HEK293 (cell line): ENCODE results near the gene FYB1.

Experiments
- CTCF ChIA-PET: fragments of 350-600 bp; formaldehyde crosslinking; extraction: SDS; loops from one replicate; lab custom pipeline; 2021; ENCODE audit warnings: antibody characterized with exemption; lab: Yijun Ruan, JAX
- POLR2A ChIA-PET: fragments of 300-600 bp; formaldehyde crosslinking; extraction: SDS; loops from one replicate; lab custom pipeline; 2020; ENCODE audit warnings: antibody characterized with exemption, inconsistent platforms; lab: Yijun Ruan, JAX
- H3K27ac ChIP-seq: fragments of 200-500 bp; sonication (Bioruptor generic); 2 replicates; pipeline ENCODE4 v1.5.1; 2014; ENCODE audit warnings: low read depth, low read length, control low read depth, inconsistent platforms; ENCODE audit errors: extremely low read depth
- H3K36me3 ChIP-seq, 2 experiments: fragments of 200-500 bp in 1 of 2; sonication (Bioruptor generic) in 1 of 2; 1 replicate in 1 of 2; 2 replicates in 1 of 2; pipeline ENCODE4 v1.5.1; 2014 to 2017; ENCODE audit warnings: inconsistent platforms in 2 of 2, low read length in 2 of 2; ENCODE audit not compliant: control insufficient read depth in 2 of 2, insufficient read depth in 1 of 2
- H3K4me1 ChIP-seq: fragments of 200-500 bp; sonication (Bioruptor generic); 2 replicates; pipeline ENCODE4 v1.5.1; 2014; ENCODE audit warnings: mild to moderate bottlenecking, low read length, inconsistent platforms; ENCODE audit not compliant: control insufficient read depth, insufficient read depth
- H3K4me3 ChIP-seq: 2 replicates; pipeline ENCODE4 v1.5.1; 2011; ENCODE audit warnings: low read depth, mild to moderate bottlenecking, control low read depth, low read length, moderate library complexity
- H3K9me3 ChIP-seq: fragments of 200-500 bp; sonication (Bioruptor generic); 2 replicates; pipeline ENCODE4 v1.5.1; 2014; ENCODE audit warnings: low read depth, low read length, inconsistent platforms; ENCODE audit not compliant: control insufficient read depth, insufficient read depth
- EGR2 ChIP-seq: fragments of 450-650 bp; formaldehyde crosslinking; IDR thresholded peaks from 2 replicates; pipeline ENCODE4 v1.5.1; 2016; ENCODE audit warnings: low read depth, missing biosample characterization, missing genetic modification characterization
- GLI2 ChIP-seq: fragments of 450-650 bp; formaldehyde crosslinking; IDR thresholded peaks from 2 replicates; pipeline ENCODE4; 2017; ENCODE audit warnings: missing biosample characterization, missing genetic modification characterization, low read depth, borderline replicate concordance
- SP3 ChIP-seq: fragments of 450-650 bp; formaldehyde crosslinking; IDR thresholded peaks from 2 replicates; pipeline ENCODE4 v1.5.1; 2016; ENCODE audit warnings: missing biosample characterization, missing genetic modification characterization
- ZBTB8A ChIP-seq: fragments of 450-650 bp; formaldehyde crosslinking; IDR thresholded peaks from 2 replicates; pipeline ENCODE4 v1.5.1; 2016; ENCODE audit warnings: missing biosample characterization, missing genetic modification characterization
- ZNF155 ChIP-seq: fragments of 450-650 bp; formaldehyde crosslinking; IDR thresholded peaks from 2 replicates; pipeline ENCODE4 v1.5.1; 2016; ENCODE audit warnings: missing biosample characterization, missing genetic modification characterization
- ZNF239 ChIP-seq: fragments of 450-650 bp; formaldehyde crosslinking; IDR thresholded peaks from 2 replicates; pipeline ENCODE4 v1.5.1; 2016; ENCODE audit warnings: missing biosample characterization, missing genetic modification characterization
- ZNF629 ChIP-seq: fragments of 450-650 bp; formaldehyde crosslinking; IDR thresholded peaks from 2 replicates; pipeline ENCODE4 v1.5.1; 2017; ENCODE audit warnings: missing biosample characterization, missing genetic modification characterization
- ZNF660 ChIP-seq: fragments of 450-650 bp; IDR thresholded peaks from 2 replicates; pipeline ENCODE4 v1.5.1; 2018; ENCODE audit warnings: missing biosample characterization, mild to moderate bottlenecking, missing genetic modification characterization
- TF ChIP-seq, protein P1 (sequence below): fragments of 450-650 bp; formaldehyde crosslinking; IDR thresholded peaks from 2 replicates; pipeline ENCODE4 v1.5.1; 2017; ENCODE audit warnings: missing biosample characterization, missing genetic modification characterization
- TF ChIP-seq, protein P2 (sequence below): fragments of 450-650 bp; formaldehyde crosslinking; IDR thresholded peaks from 2 replicates; pipeline ENCODE4 v1.5.1; 2016; ENCODE audit warnings: missing biosample characterization, missing genetic modification characterization
- TF ChIP-seq, protein P3 (sequence below): fragments of 450-650 bp; IDR thresholded peaks from 2 replicates; pipeline ENCODE4 v1.5.1; 2018; ENCODE audit warnings: missing biosample characterization, mild to moderate bottlenecking, missing genetic modification characterization
- TF ChIP-seq, protein P4 (sequence below): fragments of 450-650 bp; formaldehyde crosslinking; IDR thresholded peaks from 2 replicates; pipeline ENCODE4 v1.5.1; 2016; ENCODE audit warnings: missing biosample characterization, missing genetic modification characterization
- TF ChIP-seq, protein P5 (sequence below): sonication (generic); formaldehyde crosslinking; IDR thresholded peaks from 2 replicates; pipeline ENCODE4 v1.8.1; 2022; ENCODE audit warnings: mild to moderate bottlenecking, moderate library complexity, missing genetic modification reagents
- TF ChIP-seq, protein P6 (sequence below): fragments of 450-650 bp; formaldehyde crosslinking; IDR thresholded peaks from 2 replicates; pipeline ENCODE4 v1.5.1; 2016; ENCODE audit warnings: missing biosample characterization, missing genetic modification characterization, borderline replicate concordance
- TF ChIP-seq, protein P7 (sequence below): fragments of 450-650 bp; formaldehyde crosslinking; IDR thresholded peaks from 2 replicates; pipeline ENCODE4 v1.5.1; 2016; ENCODE audit warnings: missing biosample characterization, missing genetic modification characterization

FYB1 gene

DNA sequence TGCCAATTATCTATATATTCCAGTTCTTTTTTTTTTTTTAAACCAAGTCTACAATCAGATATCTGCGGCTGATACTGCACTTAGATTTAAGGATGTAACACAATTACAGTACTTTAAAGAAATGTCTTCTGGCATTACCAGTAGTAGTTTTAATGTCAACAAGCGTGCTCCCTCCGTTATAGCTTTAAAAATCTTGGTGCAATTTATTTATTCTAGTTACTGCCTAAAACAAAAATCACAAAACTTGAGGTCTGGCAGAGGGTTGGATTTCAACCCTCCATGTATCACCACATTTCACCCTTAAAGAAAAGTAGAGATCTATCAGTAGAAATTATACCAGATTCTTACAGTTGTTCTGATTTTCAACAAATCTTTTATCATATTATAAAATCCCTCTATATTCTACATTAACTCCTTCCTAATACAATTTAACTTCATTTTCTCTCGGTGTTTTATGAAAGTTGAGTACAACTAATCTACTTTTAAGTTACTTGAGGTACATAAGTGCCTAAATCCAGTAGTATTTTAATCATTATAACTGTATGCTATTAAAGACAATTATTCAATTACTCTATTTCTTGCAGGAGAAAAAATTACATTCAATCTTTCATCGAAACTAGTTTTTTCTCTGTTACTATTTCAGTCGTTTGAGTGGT lies 143.1 kb downstream of the FYB1 start:
- Histone ChIP-seq H3K4me1 (peaks cover 18% of the 10 kb centered on the region; the same call in 1 of the 2 replicates), H3K27ac (no peak overlapping the region), H3K36me3 (no peaks in the 10 kb centered on the region; a peak in 1 of 3 replicates), H3K9me3 (no peaks in the 10 kb centered on the region), H3K4me3 (no peak overlapping the region)
- CTCF ChIA-PET = interaction anchor here (0.6 to 1.7 kb wide), 3 partner anchors 14 to 155 kb away, joined by 3 to 5 read pairs (median 5); no protein-coding TSS in a partner anchor
- TF ChIP-seq, protein P1, sequence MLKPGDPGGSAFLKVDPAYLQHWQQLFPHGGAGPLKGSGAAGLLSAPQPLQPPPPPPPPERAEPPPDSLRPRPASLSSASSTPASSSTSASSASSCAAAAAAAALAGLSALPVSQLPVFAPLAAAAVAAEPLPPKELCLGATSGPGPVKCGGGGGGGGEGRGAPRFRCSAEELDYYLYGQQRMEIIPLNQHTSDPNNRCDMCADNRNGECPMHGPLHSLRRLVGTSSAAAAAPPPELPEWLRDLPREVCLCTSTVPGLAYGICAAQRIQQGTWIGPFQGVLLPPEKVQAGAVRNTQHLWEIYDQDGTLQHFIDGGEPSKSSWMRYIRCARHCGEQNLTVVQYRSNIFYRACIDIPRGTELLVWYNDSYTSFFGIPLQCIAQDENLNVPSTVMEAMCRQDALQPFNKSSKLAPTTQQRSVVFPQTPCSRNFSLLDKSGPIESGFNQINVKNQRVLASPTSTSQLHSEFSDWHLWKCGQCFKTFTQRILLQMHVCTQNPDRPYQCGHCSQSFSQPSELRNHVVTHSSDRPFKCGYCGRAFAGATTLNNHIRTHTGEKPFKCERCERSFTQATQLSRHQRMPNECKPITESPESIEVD (tag by site-specific recombination) = peak; percentile 80
- TF ChIP-seq, protein P2, sequence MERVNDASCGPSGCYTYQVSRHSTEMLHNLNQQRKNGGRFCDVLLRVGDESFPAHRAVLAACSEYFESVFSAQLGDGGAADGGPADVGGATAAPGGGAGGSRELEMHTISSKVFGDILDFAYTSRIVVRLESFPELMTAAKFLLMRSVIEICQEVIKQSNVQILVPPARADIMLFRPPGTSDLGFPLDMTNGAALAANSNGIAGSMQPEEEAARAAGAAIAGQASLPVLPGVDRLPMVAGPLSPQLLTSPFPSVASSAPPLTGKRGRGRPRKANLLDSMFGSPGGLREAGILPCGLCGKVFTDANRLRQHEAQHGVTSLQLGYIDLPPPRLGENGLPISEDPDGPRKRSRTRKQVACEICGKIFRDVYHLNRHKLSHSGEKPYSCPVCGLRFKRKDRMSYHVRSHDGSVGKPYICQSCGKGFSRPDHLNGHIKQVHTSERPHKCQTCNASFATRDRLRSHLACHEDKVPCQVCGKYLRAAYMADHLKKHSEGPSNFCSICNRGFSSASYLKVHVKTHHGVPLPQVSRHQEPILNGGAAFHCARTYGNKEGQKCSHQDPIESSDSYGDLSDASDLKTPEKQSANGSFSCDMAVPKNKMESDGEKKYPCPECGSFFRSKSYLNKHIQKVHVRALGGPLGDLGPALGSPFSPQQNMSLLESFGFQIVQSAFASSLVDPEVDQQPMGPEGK = no peak
- TF ChIP-seq ZNF629 = no peak
- POLR2A ChIA-PET = no interaction called here

DNA sequence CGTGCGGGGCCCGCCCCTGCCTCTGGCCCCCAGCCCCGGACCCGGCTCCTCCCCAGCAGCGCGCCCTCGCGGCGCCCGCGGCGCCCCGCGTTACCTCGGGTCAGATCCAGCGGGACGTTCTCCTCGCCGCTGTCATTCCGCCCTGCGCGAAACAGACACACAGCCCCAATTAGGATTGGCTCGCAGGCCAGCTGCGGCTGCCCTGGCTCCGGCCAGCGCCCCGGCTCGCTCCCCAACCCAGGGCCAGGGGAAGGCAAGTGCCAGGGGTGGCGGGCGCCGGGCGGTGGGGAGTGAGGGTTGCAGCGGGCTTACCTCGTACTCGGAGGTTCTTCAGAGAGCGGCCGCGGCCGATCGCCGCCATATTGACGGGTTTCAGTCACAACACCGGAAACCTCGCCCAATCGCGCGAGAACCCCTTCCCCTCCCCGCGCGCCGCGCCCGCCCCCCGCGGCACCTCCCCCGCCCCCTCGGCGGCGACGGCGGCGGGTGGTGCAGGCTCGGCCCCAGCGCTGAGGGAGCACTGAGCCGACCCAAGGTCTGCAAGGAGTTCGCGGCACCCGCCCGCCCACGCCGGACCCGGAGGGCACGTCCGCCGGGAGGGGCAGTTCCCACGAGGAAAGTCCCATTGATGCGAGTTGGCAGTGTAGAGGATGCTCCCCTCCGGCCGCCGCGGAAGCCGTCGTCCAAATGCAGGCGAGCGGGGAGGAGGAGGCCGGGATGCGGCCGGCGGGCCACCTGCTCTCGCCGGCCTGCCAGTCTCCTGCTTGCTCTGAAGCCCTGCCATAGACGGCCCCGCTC lies 145.1 kb downstream of the FYB1 start, which contains the start of gene RICTOR:
RICTOR (minus strand) TSS at position 383 of the 798 bp plus-strand sequence; CDS start at position 361, 22 bp downstream.
- POLR2A ChIA-PET = no interaction called here
- TF ChIP-seq GLI2 (tag by site-specific recombination) = no peak
- peak; percentile 52 for TF ChIP-seq SP3 (tag by site-specific recombination)
- no peak; the same call in 1 of the 2 replicates for TF ChIP-seq ZNF660 (tag by site-specific recombination)
- TF ChIP-seq, protein P3, sequence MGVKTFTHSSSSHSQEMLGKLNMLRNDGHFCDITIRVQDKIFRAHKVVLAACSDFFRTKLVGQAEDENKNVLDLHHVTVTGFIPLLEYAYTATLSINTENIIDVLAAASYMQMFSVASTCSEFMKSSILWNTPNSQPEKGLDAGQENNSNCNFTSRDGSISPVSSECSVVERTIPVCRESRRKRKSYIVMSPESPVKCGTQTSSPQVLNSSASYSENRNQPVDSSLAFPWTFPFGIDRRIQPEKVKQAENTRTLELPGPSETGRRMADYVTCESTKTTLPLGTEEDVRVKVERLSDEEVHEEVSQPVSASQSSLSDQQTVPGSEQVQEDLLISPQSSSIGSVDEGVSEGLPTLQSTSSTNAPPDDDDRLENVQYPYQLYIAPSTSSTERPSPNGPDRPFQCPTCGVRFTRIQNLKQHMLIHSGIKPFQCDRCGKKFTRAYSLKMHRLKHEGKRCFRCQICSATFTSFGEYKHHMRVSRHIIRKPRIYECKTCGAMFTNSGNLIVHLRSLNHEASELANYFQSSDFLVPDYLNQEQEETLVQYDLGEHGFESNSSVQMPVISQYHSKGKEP (tag by site-specific recombination) = 0 out of 2 replicates have a peak, but pooled peaks have one; percentile 25
- TF ChIP-seq, protein P4, sequence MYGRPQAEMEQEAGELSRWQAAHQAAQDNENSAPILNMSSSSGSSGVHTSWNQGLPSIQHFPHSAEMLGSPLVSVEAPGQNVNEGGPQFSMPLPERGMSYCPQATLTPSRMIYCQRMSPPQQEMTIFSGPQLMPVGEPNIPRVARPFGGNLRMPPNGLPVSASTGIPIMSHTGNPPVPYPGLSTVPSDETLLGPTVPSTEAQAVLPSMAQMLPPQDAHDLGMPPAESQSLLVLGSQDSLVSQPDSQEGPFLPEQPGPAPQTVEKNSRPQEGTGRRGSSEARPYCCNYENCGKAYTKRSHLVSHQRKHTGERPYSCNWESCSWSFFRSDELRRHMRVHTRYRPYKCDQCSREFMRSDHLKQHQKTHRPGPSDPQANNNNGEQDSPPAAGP (tag by site-specific recombination) = peak; percentile 8; the same call in 1 of the 2 replicates
- TF ChIP-seq, protein P2 = peak; percentile 95
- peak; percentile 74 for TF ChIP-seq EGR2
- TF ChIP-seq, protein P5, sequence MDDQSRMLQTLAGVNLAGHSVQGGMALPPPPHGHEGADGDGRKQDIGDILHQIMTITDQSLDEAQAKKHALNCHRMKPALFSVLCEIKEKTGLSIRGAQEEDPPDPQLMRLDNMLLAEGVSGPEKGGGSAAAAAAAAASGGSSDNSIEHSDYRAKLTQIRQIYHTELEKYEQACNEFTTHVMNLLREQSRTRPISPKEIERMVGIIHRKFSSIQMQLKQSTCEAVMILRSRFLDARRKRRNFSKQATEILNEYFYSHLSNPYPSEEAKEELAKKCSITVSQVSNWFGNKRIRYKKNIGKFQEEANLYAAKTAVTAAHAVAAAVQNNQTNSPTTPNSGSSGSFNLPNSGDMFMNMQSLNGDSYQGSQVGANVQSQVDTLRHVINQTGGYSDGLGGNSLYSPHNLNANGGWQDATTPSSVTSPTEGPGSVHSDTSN (CRISPR knock-in tag) = 0 out of 2 replicates have a peak, but pooled peaks have one; percentile 62
- TF ChIP-seq, protein P6, sequence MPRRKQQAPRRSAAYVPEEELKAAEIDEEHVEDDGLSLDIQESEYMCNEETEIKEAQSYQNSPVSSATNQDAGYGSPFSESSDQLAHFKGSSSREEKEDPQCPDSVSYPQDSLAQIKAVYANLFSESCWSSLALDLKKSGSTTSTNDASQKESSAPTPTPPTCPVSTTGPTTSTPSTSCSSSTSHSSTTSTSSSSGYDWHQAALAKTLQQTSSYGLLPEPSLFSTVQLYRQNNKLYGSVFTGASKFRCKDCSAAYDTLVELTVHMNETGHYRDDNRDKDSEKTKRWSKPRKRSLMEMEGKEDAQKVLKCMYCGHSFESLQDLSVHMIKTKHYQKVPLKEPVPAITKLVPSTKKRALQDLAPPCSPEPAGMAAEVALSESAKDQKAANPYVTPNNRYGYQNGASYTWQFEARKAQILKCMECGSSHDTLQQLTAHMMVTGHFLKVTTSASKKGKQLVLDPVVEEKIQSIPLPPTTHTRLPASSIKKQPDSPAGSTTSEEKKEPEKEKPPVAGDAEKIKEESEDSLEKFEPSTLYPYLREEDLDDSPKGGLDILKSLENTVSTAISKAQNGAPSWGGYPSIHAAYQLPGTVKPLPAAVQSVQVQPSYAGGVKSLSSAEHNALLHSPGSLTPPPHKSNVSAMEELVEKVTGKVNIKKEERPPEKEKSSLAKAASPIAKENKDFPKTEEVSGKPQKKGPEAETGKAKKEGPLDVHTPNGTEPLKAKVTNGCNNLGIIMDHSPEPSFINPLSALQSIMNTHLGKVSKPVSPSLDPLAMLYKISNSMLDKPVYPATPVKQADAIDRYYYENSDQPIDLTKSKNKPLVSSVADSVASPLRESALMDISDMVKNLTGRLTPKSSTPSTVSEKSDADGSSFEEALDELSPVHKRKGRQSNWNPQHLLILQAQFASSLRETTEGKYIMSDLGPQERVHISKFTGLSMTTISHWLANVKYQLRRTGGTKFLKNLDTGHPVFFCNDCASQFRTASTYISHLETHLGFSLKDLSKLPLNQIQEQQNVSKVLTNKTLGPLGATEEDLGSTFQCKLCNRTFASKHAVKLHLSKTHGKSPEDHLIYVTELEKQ (tag by site-specific recombination) = no peak
- TF ChIP-seq, protein P7, sequence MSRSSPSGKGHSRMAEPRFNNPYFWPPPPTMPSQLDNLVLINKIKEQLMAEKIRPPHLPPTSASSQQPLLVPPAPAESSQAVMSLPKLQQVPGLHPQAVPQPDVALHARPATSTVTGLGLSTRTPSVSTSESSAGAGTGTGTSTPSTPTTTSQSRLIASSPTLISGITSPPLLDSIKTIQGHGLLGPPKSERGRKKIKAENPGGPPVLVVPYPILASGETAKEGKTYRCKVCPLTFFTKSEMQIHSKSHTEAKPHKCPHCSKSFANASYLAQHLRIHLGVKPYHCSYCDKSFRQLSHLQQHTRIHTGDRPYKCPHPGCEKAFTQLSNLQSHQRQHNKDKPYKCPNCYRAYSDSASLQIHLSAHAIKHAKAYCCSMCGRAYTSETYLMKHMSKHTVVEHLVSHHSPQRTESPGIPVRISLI (tag by site-specific recombination) = 0 out of 2 replicates have a peak, but pooled peaks have one; percentile 56
- no peak for TF ChIP-seq ZNF155 (tag by site-specific recombination)
- peak; percentile 35; the same call in 1 of the 2 replicates for TF ChIP-seq ZNF239 (tag by site-specific recombination)
- TF ChIP-seq ZBTB8A = peak; percentile 90

More for the DNA sequence above, 145.1 kb downstream of the FYB1 start, which contains the start of gene RICTOR:
- Histone ChIP-seq H3K4me1 (peaks cover 18% of the 10 kb centered on the region; the same call in 1 of the 2 replicates), H3K4me3 (peak within 1 kb of the TSS; percentile 100), H3K27ac (peak within 1 kb of the TSS; percentile 98), H3K36me3 (no peaks in the 10 kb centered on the region; a peak in 1 of 3 replicates), H3K9me3 (no peaks in the 10 kb centered on the region)
- CTCF ChIA-PET = interaction anchor here (0.7 kb wide), 1 partner anchor 69 kb away, joined by 4 read pairs; no protein-coding TSS in a partner anchor
